ENCODE data around the gene TCF7L1. TPM values are rescaled to one million over a fixed set of nuclear protein-coding genes. Genes with fewer than 3 reads are reported as not detected.

Gene TCF7L1
- total and polyA plus RNA-seq, 9 of the 15 experiments (the other 6 are each of a cell fraction or from before 2014, with no cell fraction given): 0.03 to 0.11 (median 0.07) TPM; not detected in 5

- no peak for TF ChIP-seq CEBPG (CRISPR knock-in tag; IDR thresholded peaks at IDR 0.05)
- no peak for TF ChIP-seq CEBPG (tag; conservative IDR thresholded peaks at IDR 0.05 in 1 of 2, IDR thresholded peaks at IDR 0.05 in 1 of 2)
- TF ChIP-seq CBX3 (IDR thresholded peaks at IDR 0.05; ENCODE audit: borderline replicate concordance in 1 of 2, low read length in 2 of 2): peak in 1 of 2 experiments; percentile 78; a peak in 1 of 3 replicates
- peak; percentile 60; the same call in 1 of the 2 replicates for TF ChIP-seq MXI1 (IDR thresholded peaks at IDR 0.05; ENCODE audit: low read depth, low read length)
- TF ChIP-seq FUS (optimal IDR thresholded peaks at IDR 0.05; ENCODE audit: low read depth, low read length): no peak
- no peak for TF ChIP-seq HDAC2 (IDR thresholded peaks at IDR 0.05)
- peak; percentile 47 for TF ChIP-seq RBM22 (IDR thresholded peaks at IDR 0.05; ENCODE audit: low read depth, low read length, poor library complexity, severe bottlenecking)
- no peak for TF ChIP-seq ZNF778 (CRISPR knock-in tag; IDR thresholded peaks at IDR 0.05)
- TF ChIP-seq TEAD4 (IDR thresholded peaks at IDR 0.05; ENCODE audit: low read length): 0 out of 2 replicates have a peak, but pooled peaks have one; percentile 31
- no peak for TF ChIP-seq TEAD4 (CRISPR knock-in tag; IDR thresholded peaks at IDR 0.05; ENCODE audit: borderline replicate concordance)
- peak; percentile 89 for TF ChIP-seq ATF6 (CRISPR knock-in tag; IDR thresholded peaks at IDR 0.05)
- TF ChIP-seq NELFE (IDR thresholded peaks at IDR 0.05; ENCODE audit: insufficient read depth, insufficient read length): no peak
- TF ChIP-seq MCM7 (IDR thresholded peaks at IDR 0.05): no peak
- TF ChIP-seq ZNF280B (CRISPR knock-in tag; IDR thresholded peaks at IDR 0.05): no peak
- peak; percentile 90 to 94 for TF ChIP-seq E2F6 (IDR thresholded peaks at IDR 0.05; ENCODE audit: borderline replicate concordance in 1 of 2, extremely low read depth in 1 of 2, insufficient read depth in 1 of 2, insufficient read length in 1 of 2, low read depth in 1 of 2, low read length in 1 of 2, poor library complexity in 1 of 2, severe bottlenecking in 1 of 2)
- TF ChIP-seq ZBTB1 (CRISPR knock-in tag; IDR thresholded peaks at IDR 0.05; ENCODE audit: borderline replicate concordance, low read depth): peak; percentile 65; the same call in 1 of the 2 replicates
- TF ChIP-seq THAP12 (CRISPR knock-in tag; IDR thresholded peaks at IDR 0.05): peak; percentile 94
- TF ChIP-seq ZZZ3 (IDR thresholded peaks at IDR 0.05): no peak
- no peak for TF ChIP-seq NUFIP1 (IDR thresholded peaks at IDR 0.05; ENCODE audit: partially characterized antibody)
Observed at GRCh38 chr2:85327822-85328617, 194.8 kb downstream of the TCF7L1 start, which contains the start of gene TGOLN2 (continued).

Measured in K562 (cell line).